Measurements from ENCODE around the gene SEC14L1. TPM values are rescaled to one million over a fixed set of nuclear protein-coding genes. Genes with fewer than 3 reads are reported as not detected.

SEC14L1 gene
- total RNA-seq, 1 experiment from 2014 or later, result 24.9 TPM

DNA sequence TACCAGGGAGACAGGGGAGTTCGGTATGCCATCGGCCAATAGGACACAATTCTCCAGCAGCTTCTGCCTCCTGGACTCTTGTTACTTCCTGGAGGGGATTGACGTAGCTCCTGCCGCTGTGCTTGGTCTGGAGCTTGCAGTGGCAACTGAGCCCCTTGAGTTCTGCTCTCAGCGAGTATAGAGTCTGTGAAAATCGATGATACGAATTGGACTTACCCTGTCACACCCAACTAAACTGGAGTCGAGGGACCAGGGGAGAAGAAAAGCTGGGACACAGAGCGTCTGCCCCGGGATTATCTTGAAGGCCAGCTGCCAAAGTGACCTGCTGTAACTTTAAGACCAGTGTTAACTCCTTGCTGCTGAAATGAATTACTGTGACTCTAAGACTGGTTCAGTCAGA is 22.2 kb downstream of the SEC14L1 start:
- no peak for DNase-seq (ENCODE audit: low read depth)

DNA sequence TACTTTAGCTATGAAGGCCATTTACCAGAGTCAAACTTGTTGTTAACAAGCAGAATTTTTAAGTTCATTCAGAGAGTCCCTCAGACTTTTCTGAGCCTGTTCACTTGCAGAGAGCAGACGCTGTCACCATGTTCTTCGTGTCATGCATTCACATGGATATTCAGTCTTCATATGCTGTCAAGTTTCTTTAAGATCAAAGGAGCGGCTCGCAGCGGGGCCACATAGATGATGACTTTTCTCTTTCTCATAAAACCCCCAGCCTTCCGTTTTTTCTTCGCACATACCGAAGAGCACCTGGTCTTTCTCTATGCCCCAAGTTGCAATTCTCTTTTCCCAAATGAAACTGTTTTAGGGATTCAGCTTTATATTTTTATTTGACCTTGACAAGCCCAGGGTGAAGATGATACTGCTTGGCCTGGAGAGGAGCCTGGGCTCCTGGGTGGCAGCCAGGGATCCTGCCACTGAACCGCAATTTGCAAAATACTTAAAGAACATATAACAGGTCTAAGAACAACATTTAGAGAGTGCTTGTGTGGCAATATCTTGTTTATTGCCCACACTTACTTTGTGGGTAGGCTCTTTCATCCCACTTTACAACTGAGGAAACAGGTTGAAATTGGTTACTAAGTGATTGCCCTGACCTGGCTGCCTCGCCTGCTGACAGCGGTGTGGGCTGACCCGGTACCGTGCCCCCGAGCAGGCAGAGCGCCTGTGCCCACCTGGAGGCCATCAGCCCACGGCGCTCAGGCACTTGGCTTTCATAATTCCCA is 22.9 kb downstream of the SEC14L1 start:
- DNase-seq (ENCODE audit: low read depth), result no peak

DNA sequence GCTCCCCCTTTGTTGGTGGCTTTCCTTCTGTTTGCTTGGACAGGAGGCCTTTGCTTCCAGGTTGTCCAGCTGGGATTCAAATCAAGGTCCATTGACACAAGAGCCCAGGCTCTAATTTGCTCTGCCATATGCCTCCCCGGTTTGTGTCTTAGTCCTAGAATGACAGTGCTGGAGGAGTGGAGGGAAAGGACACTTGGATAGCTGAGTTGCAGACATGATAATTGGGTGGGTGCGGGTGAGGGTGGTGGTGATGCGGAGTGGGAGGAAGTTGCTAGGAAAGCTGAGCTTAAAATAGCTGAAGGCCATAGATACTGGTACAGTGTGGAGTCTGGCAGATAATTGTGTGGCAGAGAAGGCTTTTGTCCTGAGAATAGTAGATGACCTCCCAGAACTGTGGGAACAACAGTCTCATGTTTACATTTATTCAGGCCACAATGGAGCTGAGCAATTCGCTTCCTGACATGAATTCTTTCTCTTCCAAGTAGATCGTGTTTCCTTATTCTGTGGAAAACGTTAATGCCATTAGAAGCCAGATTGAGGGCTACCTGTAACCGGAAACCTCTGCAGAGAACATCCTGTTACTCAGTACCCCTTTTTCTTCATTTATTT is 23.8 kb downstream of the SEC14L1 start:
- peak; percentile 41 for DNase-seq (ENCODE audit: low read depth)

DNA sequence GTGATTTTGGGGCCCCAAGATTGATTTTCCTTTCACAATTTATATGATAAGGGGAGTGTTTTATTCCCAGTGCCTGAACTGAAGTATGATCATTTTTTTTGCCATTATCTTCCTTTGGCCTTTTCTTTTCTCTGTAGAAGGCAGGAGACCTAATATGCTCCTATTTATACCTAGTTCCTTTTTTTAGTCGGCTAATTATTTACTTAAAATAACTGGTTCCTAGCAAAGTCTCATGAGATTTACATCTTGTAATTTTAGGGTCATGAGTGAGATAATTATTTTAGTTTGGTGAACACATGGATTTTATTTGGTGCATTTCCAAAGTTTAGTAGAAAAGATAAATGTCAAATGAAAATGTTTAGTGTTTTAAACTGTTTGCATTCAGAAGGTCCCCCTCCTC is 24.8 kb downstream of the SEC14L1 start:
- no peak for DNase-seq (ENCODE audit: low read depth)

- DNase-seq (ENCODE audit: low read depth), result no peak
Observed at GRCh38 chr17:77167472-77168306, 26.9 kb downstream of the SEC14L1 start.

DNA sequence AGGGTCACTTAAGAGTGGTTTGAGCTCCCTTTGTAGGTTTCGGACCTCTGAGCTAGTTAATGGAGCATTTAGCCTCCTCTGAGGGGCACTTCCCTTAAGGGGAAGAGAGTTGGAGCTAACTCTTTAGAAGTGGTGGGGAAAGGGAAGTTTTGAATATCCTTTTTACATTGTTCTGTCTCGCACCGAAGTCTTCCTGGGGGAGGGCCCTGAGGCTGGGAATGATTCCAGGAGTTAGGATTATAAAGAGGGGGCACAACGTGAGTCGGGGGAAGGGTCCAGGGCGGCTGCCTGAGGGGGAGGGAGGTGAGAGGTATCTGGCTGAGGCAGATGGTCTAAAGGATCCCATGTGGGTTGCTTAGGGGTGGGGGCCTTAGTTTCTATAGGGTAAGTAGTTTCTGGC is 32.3 kb downstream of the SEC14L1 start:
- no peak for DNase-seq (ENCODE audit: low read depth)

DNA sequence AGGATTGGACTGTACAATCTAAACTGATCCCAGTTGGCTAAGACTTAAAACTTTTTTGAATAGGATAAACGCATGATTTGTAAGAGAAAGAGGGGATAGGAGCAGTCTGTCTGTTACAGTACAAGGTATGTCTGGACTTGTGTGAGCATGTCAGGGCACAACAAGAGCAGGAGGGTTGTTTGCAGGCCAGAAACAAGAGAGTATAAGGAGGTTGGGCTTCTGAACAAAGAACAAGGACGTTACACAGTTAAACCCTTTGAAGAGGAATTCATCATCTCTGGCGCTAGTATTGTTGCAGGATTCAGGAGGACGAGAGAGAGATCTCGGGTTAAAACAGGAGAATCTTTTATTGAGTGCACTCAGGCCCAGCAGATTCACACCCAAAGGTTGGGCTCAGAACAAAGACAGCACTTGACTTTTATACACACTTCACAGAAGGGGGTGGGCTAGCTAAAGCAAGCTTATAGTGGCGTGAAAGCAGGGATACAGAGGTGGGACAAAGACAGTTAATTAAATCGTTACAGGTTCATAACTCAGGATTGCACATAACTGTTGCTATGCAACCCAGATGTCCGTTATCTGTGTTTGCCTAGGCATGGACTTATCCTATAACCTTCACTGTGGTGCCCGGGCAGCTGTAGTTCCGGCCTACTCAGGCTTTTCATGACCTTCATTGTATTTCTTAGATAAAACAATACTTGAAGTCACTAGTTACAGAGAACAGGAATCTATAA is 34.3 kb downstream of the SEC14L1 start:
- DNase-seq (ENCODE audit: low read depth), result no peak

GRCh38 chr17:77177002-77177741 is 36.4 kb downstream of the SEC14L1 start:
- DNase-seq (ENCODE audit: low read depth), result no peak

GRCh38 chr17:77178050-77178449 is 37.3 kb downstream of the SEC14L1 start:
- DNase-seq (ENCODE audit: low read depth), result no peak

DNA sequence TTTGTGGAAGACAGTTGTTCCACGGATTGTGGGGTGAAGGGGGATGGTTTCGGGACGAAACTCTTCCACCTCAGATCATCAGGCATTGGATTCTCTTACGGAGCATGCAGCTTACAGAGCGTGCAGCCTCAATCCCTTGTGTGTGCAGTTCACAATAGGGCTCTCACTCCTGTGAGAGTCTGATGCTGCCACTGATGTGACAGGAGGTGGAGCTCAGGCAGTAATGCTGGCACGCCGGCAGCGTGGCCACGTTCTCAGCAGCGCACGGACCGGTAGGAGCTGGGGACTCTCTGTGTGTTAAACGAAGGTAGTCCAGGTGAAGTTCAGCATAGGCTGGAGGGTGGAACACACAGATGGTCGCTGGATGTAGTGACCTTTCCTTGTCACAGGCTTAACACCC is 37.8 kb downstream of the SEC14L1 start:
- DNase-seq (ENCODE audit: low read depth), result no peak

DNA sequence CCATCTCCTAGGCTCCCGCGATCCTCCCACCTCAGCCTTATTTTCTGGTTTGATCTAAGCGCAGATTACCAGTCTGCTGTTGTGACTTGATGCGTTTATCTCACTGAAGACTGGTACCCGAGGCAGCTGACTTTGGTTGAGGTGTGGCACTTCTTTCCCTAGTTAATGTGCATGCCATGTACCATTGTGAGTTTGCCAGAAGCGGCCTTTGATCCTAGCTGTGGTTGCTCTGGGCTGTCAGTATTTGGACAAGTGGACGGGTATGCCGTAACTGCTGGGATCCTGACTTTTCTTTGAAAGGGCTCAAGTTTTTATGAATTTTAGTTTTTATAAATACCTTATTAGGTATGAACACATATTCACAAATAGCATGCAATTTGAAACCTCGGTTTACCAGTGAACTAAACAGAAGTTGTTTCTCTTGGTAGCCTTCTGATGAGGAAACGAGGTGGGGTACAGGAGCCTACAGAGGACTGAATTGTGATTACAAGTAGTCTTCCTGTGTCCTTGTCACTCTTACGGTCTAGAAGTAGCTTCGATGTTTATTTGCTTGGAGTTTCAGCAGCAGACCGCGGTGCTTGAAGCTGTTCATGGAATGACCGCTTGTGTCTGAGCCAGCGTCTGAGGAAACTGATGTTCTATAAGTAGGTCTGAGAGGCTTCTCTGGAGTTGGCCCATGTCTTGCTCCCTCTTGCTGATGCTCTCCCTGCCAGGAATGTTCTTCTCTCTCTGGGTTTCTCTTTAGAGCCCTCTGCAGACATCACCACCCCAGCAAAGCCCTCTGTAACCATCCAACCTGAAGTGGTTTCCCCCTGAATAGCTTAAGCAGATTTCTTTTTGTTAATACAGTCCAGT is 40.0 kb downstream of the SEC14L1 start:
- no peak for DNase-seq (ENCODE audit: low read depth)

DNA sequence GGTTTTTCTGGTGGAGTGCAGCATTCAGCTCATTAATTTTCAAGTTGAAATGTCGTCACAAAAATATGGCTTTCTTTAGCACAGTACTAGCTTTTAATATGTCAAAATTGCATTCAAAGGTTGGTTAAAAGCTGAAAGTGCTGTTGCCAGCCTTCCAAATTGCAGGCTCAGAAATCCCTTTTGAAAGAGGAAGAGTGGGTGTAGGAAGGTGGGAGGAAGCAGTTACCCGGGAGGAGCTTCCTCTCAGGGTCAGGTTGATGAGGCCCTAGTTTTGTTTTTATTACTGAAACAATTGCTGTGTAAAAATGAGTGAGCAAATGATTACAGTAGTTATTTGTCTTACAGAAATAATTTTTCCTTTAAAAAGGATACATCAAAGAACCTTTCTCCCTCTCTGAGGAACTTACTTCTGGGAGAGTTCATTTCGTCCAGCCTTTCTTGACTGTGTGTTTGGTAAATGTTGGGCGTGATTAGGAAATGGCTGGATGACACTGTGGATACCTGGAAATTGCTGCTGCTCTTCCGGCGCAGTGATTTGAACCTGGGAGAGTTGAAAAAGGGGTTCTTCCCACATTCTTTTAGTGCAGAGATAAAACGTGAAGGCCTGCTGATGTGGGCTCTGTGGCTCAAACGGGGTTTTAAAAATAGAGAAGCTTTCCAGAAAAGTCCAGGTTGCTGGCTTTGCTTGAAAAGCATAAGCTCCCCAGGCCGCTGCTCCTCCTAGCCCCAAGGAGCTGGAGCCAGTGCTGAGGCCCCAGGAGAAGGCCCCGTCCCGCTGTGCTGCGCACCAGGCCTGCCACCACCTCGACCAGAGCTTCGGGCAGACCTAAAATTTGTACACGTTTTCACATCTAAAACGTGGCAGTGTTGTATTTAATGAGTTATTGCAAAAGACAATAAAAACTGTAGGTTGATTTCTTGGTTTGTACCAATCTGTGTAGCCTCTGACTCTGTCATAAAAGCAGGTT is 41.7 kb downstream of the SEC14L1 start:
- no peak for DNase-seq (ENCODE audit: low read depth)

- DNase-seq (ENCODE audit: low read depth), result no peak
Observed at GRCh38 chr17:77184474-77184873, 43.7 kb downstream of the SEC14L1 start.

DNA sequence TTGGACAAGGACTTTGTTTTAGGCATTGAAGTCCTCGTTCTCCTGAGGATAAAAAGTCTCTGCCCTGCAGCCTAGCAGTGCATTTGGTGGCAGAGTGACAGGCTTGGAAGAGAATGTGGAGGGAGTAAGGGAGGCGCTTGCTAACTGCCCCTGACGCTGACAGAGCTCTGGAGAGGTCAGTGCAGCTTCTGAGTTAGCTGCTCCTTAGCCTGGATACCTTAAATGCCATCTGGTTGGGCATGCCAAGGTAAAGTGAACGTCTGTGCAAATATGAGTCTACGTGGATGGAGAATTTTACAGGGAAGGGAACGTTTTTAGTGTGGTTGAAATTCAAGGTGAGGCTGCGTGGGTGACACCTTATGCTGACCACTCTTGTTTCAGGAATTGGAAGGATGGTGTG is 44.4 kb downstream of the SEC14L1 start:
- no peak for DNase-seq (ENCODE audit: low read depth)

GRCh38 chr17:77186141-77186604 is 45.4 kb downstream of the SEC14L1 start:
- DNase-seq (ENCODE audit: low read depth), result no peak

DNA sequence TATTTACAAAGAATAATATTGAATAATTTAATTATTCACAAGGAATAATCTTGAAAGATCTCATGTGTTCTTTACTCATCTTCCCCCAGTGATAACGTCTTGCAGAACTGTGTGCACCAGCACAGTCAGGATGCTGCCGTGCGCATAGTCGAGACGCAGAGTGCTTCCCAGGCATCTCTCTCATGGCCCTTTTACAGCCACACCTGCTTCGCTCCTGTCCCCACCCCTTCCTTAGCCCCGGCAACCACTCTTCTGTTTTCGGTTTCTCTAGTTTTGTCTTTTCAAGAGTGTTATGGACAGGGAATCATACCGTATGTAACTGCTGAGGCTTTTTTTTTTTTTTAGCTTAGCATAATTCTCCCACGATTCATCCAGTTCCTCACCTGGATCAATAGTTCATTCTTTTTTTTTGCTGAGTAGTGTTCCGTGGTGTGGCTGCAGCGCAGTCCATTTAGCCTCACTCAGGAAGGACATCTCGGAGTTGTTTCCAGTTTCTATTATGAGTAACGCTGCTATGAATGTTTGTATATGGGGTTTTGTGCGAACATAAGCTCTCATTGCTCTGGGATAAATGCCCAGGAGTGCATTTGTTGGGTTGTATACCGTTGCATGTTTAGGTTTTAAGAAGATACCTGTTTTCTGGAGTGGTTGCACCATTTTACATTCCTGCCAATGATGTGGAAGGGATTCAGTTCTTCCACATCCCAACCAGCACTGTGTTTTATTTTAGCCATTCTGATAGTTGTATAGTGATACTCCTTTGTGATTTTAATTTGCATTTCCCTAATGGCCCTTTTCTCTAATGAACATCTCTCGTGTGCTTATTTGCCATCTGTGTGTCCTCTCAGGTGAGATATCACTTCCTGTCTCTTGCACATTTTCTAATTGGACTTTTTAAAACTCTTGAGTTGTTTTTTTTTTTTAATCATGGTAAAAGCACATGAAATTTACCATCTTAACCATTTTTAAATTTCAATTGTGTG is 47.6 kb downstream of the SEC14L1 start:
- no peak for DNase-seq (ENCODE audit: low read depth)

- DNase-seq (ENCODE audit: low read depth), result no peak
Observed at GRCh38 chr17:77189148-77189547, 48.4 kb downstream of the SEC14L1 start.

GRCh38 chr17:77190576-77190975 is 49.8 kb downstream of the SEC14L1 start:
- DNase-seq (ENCODE audit: low read depth), result no peak
